Activated CD8-positive, alpha-beta T cell treated with anti-CD3 and anti-CD28 coated beads, Interleukin-2, amount 10 ng/mL, durations not matched to agents 7 days and 5 days (primary cell): ENCODE results near the gene IL13RA2. TPM values are rescaled to one million over a fixed set of nuclear protein-coding genes. Genes with fewer than 3 reads are reported as not detected.

Experiments used
- ATAC-seq: fragments of 150-1000 bp; cut with Tn5 transposase; one replicate; pipeline ENCODE4 v1.10.0; 2021; ENCODE audit warnings: moderate library complexity
- CTCF ChIA-PET: fragments of 350-600 bp; sonication (Branson Sonifier 250); formaldehyde crosslinking; loops from one replicate; lab custom pipeline; 2021; ENCODE audit warnings: antibody characterized with exemption; lab: Charles Lee
- POLR2A ChIA-PET: fragments of 350-600 bp; sonication (Branson Sonifier 250); formaldehyde crosslinking; loops from one replicate; lab custom pipeline; 2021; ENCODE audit warnings: antibody characterized with exemption; lab: Charles Lee
- DNase-seq: peaks from one replicate; pipeline ENCODE4 v3.0.0-alpha.2; 2020
- H3K27ac Mint-ChIP-seq: one replicate; pipeline ENCODE4 v1.8.0; 2021; ENCODE audit warnings: mild to moderate bottlenecking, mixed read lengths
- H3K27me3 Mint-ChIP-seq: one replicate; pipeline ENCODE4 v1.8.0; 2021; ENCODE audit warnings: low read depth, mixed read lengths
- H3K36me3 Mint-ChIP-seq: one replicate; pipeline ENCODE4 v1.8.0; 2021; ENCODE audit warnings: low read depth, mixed read lengths
- H3K4me1 Mint-ChIP-seq: one replicate; pipeline ENCODE4 v1.8.0; 2021; ENCODE audit warnings: low read depth, mixed read lengths
- H3K4me3 Mint-ChIP-seq: one replicate; pipeline ENCODE4 v1.8.0; 2021; ENCODE audit warnings: mild to moderate bottlenecking, mixed read lengths
- H3K9me3 Mint-ChIP-seq: one replicate; pipeline ENCODE4 v1.8.0; 2022; ENCODE audit warnings: mixed read lengths; ENCODE audit not compliant: insufficient read depth
- total RNA-seq, 2 experiments: library from RNA; stranded (reverse); gene quantifications; one replicate each; pipeline ENCODE4 v1.2.3, GENCODE V29; 2021

Gene IL13RA2, protein sequence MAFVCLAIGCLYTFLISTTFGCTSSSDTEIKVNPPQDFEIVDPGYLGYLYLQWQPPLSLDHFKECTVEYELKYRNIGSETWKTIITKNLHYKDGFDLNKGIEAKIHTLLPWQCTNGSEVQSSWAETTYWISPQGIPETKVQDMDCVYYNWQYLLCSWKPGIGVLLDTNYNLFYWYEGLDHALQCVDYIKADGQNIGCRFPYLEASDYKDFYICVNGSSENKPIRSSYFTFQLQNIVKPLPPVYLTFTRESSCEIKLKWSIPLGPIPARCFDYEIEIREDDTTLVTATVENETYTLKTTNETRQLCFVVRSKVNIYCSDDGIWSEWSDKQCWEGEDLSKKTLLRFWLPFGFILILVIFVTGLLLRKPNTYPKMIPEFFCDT
- total RNA-seq, result not detected

DNA sequence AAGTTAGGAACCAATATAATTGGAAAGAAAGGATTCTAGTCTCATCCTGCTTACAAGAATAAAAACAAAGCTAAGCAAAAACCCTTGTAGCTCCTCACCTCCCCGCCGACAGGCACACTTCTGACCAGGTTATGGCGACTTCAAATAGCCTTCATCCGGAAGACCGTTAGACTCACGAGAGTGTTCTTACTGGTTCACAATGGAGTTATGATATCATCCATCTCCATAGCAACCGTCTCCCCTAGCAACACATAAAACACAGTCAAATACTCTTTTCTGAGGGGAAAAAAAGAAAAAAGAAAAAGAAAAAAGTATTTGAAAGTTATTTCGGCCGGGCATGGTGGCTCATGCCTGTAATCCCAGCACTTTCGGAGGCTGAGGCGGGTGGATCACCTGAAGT, at the start of gene IL13RA2:
Gene IL13RA2 (minus strand): TSS at position 162 of the 400 bp plus-strand sequence. CDS start 347 bp downstream, outside the sequence.
- ChIA-PET POLR2A (no interaction called here), CTCF (no interaction called here)
- Mint-ChIP-seq H3K4me1 (no peaks in the 10 kb centered on the region), H3K4me3 (no peak within 1 kb of the TSS), H3K9me3 (no peaks in the 10 kb centered on the region), H3K36me3 (no peaks in the 10 kb centered on the region), H3K27me3 (no peaks in the 10 kb centered on the region), H3K27ac (no peak within 1 kb of the TSS)
- ATAC-seq, result no peak
- no peak for DNase-seq

DNA sequence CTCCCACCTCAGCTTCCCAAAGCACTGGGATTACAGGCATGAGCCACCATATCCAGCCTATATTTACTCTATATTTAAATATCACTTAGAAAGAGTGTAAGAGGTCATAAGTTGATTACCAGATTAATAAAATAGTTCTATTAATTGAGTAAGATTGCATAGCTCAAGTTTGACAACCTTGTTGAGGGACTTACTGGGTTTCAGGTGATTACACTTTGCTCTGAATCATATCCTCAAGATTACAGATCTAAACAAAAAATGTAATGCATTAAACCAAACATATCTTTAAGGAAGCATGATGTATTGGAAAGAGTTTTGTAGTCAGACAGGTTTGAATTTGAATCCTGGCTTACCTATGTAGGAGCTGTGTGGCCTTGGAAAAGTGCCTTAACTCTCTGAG, 47.9 kb upstream of the IL13RA2 start:
- POLR2A ChIA-PET, result no interaction called here
- no peak overlapping the region for H3K4me3 Mint-ChIP-seq
- DNase-seq (no peak), ATAC-seq (no peak)
- H3K4me1 Mint-ChIP-seq, result no peaks in the 10 kb centered on the region
- no peaks in the 10 kb centered on the region for H3K36me3 Mint-ChIP-seq
- no peaks in the 10 kb centered on the region for H3K9me3 Mint-ChIP-seq
- no peaks in the 10 kb centered on the region for H3K27me3 Mint-ChIP-seq
- H3K27ac Mint-ChIP-seq, result no peak overlapping the region
- CTCF ChIA-PET, result no interaction called here

DNA sequence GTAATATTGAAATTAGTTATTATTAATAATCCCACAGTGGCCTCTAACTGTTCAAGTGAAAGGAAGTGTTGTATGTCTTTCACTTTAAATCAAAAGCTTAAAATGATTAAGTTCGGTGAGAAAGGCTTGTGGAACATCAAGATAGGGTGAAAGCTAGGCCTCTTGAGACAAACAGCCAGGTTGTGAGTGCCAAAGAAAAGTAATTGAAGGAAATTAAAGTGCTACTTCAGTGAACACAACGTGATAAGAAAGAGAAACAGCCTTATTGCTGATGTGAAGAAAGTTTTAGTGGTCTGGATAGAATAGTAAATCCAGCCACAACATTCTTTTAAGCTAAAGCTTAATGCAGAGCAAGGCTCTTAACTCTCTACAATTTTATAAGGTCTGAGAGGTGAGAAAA, 42.6 kb upstream of the IL13RA2 start:
- Mint-ChIP-seq H3K4me1 (no peaks in the 10 kb centered on the region), H3K27me3 (no peaks in the 10 kb centered on the region), H3K36me3 (no peaks in the 10 kb centered on the region), H3K9me3 (no peaks in the 10 kb centered on the region), H3K4me3 (no peak overlapping the region), H3K27ac (no peak overlapping the region)
- ATAC-seq, result no peak
- DNase-seq, result no peak
- CTCF ChIA-PET, result no interaction called here
- POLR2A ChIA-PET, result no interaction called here

DNA sequence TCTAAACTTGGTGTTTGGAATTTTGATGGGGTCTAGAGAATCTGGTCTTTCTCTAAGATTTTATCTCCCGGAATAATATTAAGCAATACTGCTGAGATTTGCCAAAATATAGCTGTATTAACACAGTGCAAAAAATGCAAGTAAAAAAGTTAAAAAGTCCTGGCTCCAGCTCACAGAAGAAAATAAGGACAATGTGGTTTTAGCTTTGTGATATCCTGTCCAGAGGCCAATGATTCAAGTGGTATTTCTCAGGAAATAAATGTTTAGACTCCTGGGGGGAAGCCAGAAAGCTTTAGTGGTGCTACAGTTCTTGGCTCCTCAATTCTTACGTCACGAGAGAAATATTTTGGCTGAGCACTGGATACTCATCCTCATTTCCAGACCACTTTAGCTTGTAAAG, 40.9 kb upstream of the IL13RA2 start:
- H3K4me3 Mint-ChIP-seq, result no peak overlapping the region
- CTCF ChIA-PET, result no interaction called here
- DNase-seq (no peak), ATAC-seq (no peak)
- no peaks in the 10 kb centered on the region for H3K4me1 Mint-ChIP-seq
- POLR2A ChIA-PET, result no interaction called here
- H3K36me3 Mint-ChIP-seq, result no peaks in the 10 kb centered on the region
- no peaks in the 10 kb centered on the region for H3K9me3 Mint-ChIP-seq
- H3K27ac Mint-ChIP-seq, result no peak overlapping the region
- H3K27me3 Mint-ChIP-seq, result no peaks in the 10 kb centered on the region

DNA sequence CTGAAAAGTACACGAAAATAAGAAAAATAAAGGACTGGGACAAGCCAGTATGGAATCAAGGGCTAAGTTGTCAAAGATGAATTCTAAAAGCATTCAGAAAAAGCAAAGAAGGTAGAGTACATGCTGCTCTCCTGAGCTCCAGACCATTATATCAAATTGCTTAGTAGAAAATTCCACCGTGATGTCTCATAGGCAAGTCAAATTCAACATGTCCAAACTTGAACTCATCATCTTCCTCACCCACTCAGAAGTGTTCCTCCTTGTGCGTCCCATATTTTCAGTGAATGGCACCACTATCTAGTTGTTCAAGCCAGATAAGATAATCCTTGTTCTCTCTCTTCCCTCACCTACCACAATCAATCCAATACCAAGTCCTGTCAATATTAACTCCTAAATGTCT, 37.5 kb upstream of the IL13RA2 start:
- H3K4me3 Mint-ChIP-seq, result no peak overlapping the region
- ChIA-PET POLR2A (no interaction called here), CTCF (no interaction called here)
- H3K36me3 Mint-ChIP-seq, result no peaks in the 10 kb centered on the region
- H3K4me1 Mint-ChIP-seq, result no peaks in the 10 kb centered on the region
- H3K27me3 Mint-ChIP-seq, result no peaks in the 10 kb centered on the region
- DNase-seq (no peak), ATAC-seq (no peak)
- no peaks in the 10 kb centered on the region for H3K9me3 Mint-ChIP-seq
- no peak overlapping the region for H3K27ac Mint-ChIP-seq

DNA sequence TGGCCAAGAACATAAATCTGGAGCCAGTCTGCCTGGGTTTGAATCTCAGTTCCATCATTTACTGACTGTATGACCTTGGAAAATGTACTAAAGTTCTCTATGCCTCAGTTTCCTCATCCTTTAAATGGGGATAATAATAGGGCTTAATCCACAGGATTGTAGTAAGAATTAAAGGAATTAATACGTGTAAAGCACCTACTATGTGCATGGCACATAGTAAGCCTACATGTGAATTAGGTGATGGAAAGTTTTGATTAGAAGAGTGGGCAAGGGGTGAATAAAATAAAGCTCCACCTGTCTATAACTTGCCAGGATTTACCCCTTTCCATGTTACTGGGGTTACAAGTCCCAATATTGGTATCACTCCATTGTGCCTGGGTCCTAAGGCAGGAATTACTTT, 35.8 kb upstream of the IL13RA2 start:
- no peak for DNase-seq
- Mint-ChIP-seq H3K36me3 (no peaks in the 10 kb centered on the region), H3K27ac (no peak overlapping the region), H3K4me1 (no peaks in the 10 kb centered on the region), H3K9me3 (no peaks in the 10 kb centered on the region), H3K27me3 (no peaks in the 10 kb centered on the region), H3K4me3 (no peak overlapping the region)
- ChIA-PET CTCF (no interaction called here), POLR2A (no interaction called here)
- ATAC-seq, result no peak

DNA sequence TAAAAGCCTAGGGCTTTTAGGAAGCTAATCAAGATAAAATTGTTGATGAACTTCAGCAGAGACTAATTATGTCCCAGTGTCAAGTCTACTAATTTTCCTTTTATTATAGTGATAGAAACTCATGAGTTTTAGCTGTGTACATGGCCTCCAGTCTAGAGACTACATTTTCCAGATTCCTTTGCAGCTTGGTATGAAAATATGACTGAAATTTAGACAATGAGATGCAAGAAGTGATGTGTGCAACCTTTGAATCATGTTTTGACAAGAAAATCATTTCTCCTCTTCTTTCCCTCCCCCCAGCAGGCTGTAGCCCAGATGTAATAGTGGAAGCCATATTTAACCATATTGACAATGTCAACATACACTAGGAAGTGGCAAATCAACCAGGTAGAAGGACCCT, 30.3 kb upstream of the IL13RA2 start:
- no peaks in the 10 kb centered on the region for H3K36me3 Mint-ChIP-seq
- ChIA-PET CTCF (no interaction called here), POLR2A (no interaction called here)
- ATAC-seq (no peak), DNase-seq (no peak)
- H3K27me3 Mint-ChIP-seq, result no peaks in the 10 kb centered on the region
- no peaks in the 10 kb centered on the region for H3K4me1 Mint-ChIP-seq
- H3K27ac Mint-ChIP-seq, result no peak overlapping the region
- no peaks in the 10 kb centered on the region for H3K9me3 Mint-ChIP-seq
- no peak overlapping the region for H3K4me3 Mint-ChIP-seq

DNA sequence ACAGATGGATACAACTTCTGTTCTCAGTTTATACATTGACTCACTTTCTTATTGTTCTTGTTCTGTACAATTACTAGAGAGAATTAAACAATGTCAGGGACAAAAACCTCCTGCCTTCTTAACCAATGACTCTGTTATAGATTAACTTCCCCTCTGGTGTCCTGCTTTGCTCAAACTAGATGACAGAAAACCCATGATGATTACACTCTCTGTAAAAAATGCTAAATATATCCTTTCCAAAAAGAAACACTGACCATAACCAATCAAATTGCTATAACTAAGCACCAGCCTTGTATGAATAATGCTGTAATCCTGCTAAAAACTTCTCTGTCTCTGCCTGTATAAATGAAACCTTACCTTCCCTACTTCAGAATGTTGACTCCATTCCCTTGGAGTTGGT, 29.8 kb upstream of the IL13RA2 start:
- no peak overlapping the region for H3K4me3 Mint-ChIP-seq
- H3K27me3 Mint-ChIP-seq, result no peaks in the 10 kb centered on the region
- DNase-seq (no peak), ATAC-seq (no peak)
- ChIA-PET POLR2A (no interaction called here), CTCF (no interaction called here)
- H3K4me1 Mint-ChIP-seq, result no peaks in the 10 kb centered on the region
- H3K27ac Mint-ChIP-seq, result no peak overlapping the region
- H3K9me3 Mint-ChIP-seq, result no peaks in the 10 kb centered on the region
- no peaks in the 10 kb centered on the region for H3K36me3 Mint-ChIP-seq

DNA sequence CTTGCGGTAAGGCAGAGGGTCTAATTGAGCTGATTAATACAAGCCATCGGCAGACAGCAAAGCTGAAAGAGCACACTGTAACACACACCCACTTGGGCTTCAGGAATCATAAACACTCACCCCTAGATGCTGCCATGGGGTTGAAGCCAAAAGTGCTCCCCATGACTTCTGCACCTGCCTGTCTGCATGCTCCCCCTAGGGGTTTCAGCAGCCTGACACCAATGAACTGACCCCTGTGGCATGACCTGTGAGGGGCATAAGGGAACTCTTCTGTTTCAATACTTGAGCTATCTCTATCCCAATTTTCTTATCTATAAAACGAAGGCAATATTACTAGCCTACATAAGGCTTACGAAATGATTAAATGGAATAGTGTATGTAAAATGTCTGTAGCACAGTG, 23.0 kb upstream of the IL13RA2 start:
- no peak for ATAC-seq

DNA sequence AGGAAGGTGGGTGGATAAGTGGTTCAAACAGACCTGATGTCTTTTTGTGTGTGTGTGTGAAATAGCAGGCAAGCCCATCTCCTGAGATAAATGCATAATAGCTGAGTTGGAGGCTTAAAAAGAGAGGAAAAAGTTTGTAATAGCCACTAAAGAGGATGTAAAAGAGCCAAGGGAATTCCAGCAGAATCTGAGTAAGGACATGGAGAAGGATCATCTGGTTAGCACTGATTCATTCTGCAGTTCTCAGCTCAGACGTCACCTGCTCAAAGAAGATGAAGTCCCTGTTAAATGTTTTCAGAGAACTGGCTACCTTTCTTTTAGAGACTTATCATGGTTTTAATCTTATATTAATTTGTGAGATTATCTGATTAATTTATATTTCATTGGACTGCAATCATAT, 21.0 kb upstream of the IL13RA2 start:
- DNase-seq, result no peak
- ChIA-PET POLR2A (no interaction called here), CTCF (no interaction called here)
- Mint-ChIP-seq H3K9me3 (no peaks in the 10 kb centered on the region), H3K4me1 (no peaks in the 10 kb centered on the region), H3K36me3 (no peaks in the 10 kb centered on the region), H3K27me3 (no peaks in the 10 kb centered on the region), H3K4me3 (no peak overlapping the region), H3K27ac (no peak overlapping the region)
- no peak for ATAC-seq

More for the DNA sequence above, 23.0 kb upstream of the IL13RA2 start:
- ChIA-PET POLR2A (no interaction called here), CTCF (no interaction called here)
- Mint-ChIP-seq H3K4me1 (no peaks in the 10 kb centered on the region), H3K9me3 (no peaks in the 10 kb centered on the region), H3K27me3 (no peaks in the 10 kb centered on the region), H3K4me3 (no peak overlapping the region), H3K36me3 (no peaks in the 10 kb centered on the region), H3K27ac (no peak overlapping the region)
- no peak for DNase-seq

DNA sequence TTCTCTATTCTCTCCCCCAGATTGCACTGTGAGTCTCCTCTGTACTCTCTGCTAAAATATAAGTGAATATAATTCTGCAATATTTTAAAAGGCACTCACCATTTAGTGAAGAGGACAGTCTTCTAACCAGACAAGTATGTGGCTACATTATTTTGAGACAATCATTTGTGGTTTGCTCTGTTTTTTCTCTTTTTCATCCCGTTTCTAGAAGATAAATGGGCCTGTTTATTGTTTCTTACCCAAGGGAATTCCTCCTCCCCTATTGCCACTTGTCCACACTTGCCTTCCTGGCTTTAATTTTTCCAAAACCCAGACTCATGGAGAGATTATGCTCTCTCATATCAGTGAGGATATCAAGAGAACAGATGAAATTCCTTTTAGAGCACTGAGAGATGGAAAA, 18.6 kb upstream of the IL13RA2 start:
- H3K27me3 Mint-ChIP-seq, result no peaks in the 10 kb centered on the region
- ATAC-seq, result no peak
- DNase-seq, result no peak
- no peaks in the 10 kb centered on the region for H3K9me3 Mint-ChIP-seq
- CTCF ChIA-PET, result no interaction called here
- no peak overlapping the region for H3K4me3 Mint-ChIP-seq
- POLR2A ChIA-PET, result no interaction called here
- no peak overlapping the region for H3K27ac Mint-ChIP-seq
- no peaks in the 10 kb centered on the region for H3K36me3 Mint-ChIP-seq
- no peaks in the 10 kb centered on the region for H3K4me1 Mint-ChIP-seq

DNA sequence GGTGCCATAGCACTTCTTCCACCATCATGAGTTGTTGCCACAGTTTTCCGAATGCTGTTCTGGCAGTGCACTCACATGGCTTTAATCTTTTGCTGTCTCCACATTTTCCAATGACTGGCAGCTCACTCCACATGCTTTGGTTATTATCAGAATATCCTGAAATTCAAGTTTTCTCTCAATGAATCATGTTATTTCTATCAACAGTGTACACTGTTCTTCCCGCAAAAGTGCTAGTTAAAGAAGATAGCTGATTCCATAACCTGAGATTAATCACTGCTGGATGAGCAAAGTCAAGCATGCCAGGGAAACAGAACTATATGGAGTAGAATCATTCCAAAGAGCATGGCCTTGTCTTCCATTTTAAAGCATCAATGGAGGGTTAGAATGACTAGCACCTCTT, 14.6 kb upstream of the IL13RA2 start:
- H3K36me3 Mint-ChIP-seq, result no peaks in the 10 kb centered on the region
- no peaks in the 10 kb centered on the region for H3K9me3 Mint-ChIP-seq
- DNase-seq, result no peak
- no peaks in the 10 kb centered on the region for H3K27me3 Mint-ChIP-seq
- ATAC-seq, result no peak
- no peak overlapping the region for H3K27ac Mint-ChIP-seq
- ChIA-PET POLR2A (no interaction called here), CTCF (no interaction called here)
- no peaks in the 10 kb centered on the region for H3K4me1 Mint-ChIP-seq
- no peak overlapping the region for H3K4me3 Mint-ChIP-seq

DNA sequence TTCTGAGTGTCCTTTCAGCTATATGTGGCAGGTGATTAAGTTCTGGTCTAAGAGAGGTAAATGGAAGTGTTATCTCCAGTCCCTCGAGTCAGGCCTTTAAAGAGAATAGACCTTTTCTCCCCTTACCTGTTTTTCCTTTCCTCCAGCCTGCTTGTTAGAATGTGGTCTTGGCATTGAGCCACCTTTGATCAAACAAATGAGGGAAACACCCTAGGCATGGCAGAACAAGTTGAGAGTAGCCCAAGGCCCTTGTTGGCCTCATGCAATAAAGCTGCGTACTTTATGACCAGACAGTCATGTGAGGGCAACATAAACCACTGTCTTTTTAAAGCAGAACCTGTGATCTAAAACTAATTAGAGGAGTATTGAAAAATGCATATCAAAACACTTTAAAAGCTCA, 13.2 kb upstream of the IL13RA2 start:
- H3K9me3 Mint-ChIP-seq, result no peaks in the 10 kb centered on the region
- no peak overlapping the region for H3K27ac Mint-ChIP-seq
- no peaks in the 10 kb centered on the region for H3K27me3 Mint-ChIP-seq
- ATAC-seq (no peak), DNase-seq (no peak)
- POLR2A ChIA-PET, result no interaction called here
- no peaks in the 10 kb centered on the region for H3K4me1 Mint-ChIP-seq
- CTCF ChIA-PET, result no interaction called here
- H3K4me3 Mint-ChIP-seq, result no peak overlapping the region
- no peaks in the 10 kb centered on the region for H3K36me3 Mint-ChIP-seq
